ENCODE measurements around the gene TOP3B.

TOP3B gene

GRCh38 chr22:21982338-21982965, at the start of gene TOP3B:
Gene TOP3B (minus strand): TSS chr22:21982787. CDS start chr22:21975709, 7,078 bp downstream.
- DNase-seq (ENCODE audit: low read depth in 2 of 2) = peak; percentile 75 to 81

- DNase-seq (ENCODE audit: low read depth in 2 of 2) = no peak
Measured at GRCh38 chr22:22031183-22031945, 48.8 kb upstream of the TOP3B start.

- no peak for DNase-seq (ENCODE audit: low read depth in 2 of 2)
Measured at GRCh38 chr22:22030493-22031182, 48.1 kb upstream of the TOP3B start.

- no peak for DNase-seq (ENCODE audit: low read depth in 2 of 2)
Measured at GRCh38 chr22:22027955-22028354, 45.4 kb upstream of the TOP3B start.

GRCh38 chr22:22026157-22026831, 43.7 kb upstream of the TOP3B start:
- DNase-seq (ENCODE audit: low read depth in 2 of 2) = no peak

- DNase-seq (ENCODE audit: low read depth in 2 of 2) = no peak
Measured at GRCh38 chr22:22025320-22026156, 43.0 kb upstream of the TOP3B start.

GRCh38 chr22:22024440-22024839, 41.9 kb upstream of the TOP3B start:
- DNase-seq (ENCODE audit: low read depth in 2 of 2) = no peak

GRCh38 chr22:22023581-22024137, 41.1 kb upstream of the TOP3B start:
- no peak for DNase-seq (ENCODE audit: low read depth in 2 of 2)

GRCh38 chr22:22022947-22023534, 40.5 kb upstream of the TOP3B start:
- DNase-seq (ENCODE audit: low read depth in 2 of 2) = no peak

- no peak for DNase-seq (ENCODE audit: low read depth in 2 of 2)
Measured at GRCh38 chr22:22022255-22022840, 39.8 kb upstream of the TOP3B start.

- no peak for DNase-seq (ENCODE audit: low read depth in 2 of 2)
Measured at GRCh38 chr22:22021162-22021750, 38.7 kb upstream of the TOP3B start.

- DNase-seq (ENCODE audit: low read depth in 2 of 2) = no peak
Measured at GRCh38 chr22:22020425-22020852, 37.9 kb upstream of the TOP3B start.

- no peak for DNase-seq (ENCODE audit: low read depth in 2 of 2)
Measured at GRCh38 chr22:22019659-22020424, 37.3 kb upstream of the TOP3B start.

GRCh38 chr22:22018825-22019658, 36.5 kb upstream of the TOP3B start:
- DNase-seq (ENCODE audit: low read depth in 2 of 2) = no peak

GRCh38 chr22:22015631-22016030, 33.0 kb upstream of the TOP3B start:
- no peak for DNase-seq (ENCODE audit: low read depth in 2 of 2)

- no peak for DNase-seq (ENCODE audit: low read depth in 2 of 2)
Measured at GRCh38 chr22:22014285-22014659, 31.7 kb upstream of the TOP3B start.

- DNase-seq (ENCODE audit: low read depth in 2 of 2) = no peak
Measured at GRCh38 chr22:22013559-22014284, 31.1 kb upstream of the TOP3B start.

Data from activated CD4-positive, alpha-beta T cell treated with anti-CD3 and anti-CD28 coated beads for 24 hours (primary cell).